GM19099 (cell line): ENCODE measurements around the gene XKR7.

Experiments
- POLR2A ChIP-seq: IDR thresholded peaks from 3 replicates; pipeline ENCODE4 v1.6.1; 2011; ENCODE audit warnings: low read depth; ENCODE audit not compliant: insufficient read length; ENCODE audit errors: extremely low read depth

The XKR7 gene

DNA sequence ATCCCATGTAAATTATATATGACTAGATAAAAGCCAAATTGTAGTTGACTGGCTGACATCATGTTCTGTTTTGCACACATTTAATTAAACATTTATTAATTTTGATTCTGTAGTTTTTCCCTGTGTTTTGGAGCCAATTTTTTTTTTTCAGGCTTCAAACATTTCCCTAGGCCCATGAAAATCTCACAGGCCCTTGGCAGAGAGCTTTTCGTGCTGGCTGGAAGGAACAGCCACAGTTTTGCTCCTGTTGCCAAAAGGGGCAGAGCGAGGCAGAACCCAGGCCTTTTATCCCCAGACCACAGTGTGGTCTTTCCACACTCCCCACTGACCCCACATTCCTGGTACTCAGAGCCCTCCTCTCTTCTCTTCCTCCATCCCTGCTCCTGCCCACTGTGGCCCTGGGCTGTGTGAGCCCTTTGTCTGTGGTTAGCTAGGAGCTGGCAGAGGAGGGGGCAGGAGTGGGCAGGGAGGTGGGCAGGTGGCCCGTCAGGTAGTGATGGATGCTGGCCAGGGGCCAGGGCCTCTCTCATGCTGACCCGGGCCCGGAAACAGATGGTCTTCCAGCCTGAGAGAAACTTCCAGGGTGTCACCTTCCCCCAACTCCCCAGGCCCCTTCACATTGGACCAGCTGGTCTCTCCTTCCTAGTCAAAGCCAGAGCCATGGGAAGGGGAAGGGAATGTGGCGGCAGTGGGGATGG is 22.8 kb downstream of the XKR7 start:
- no peak for TF ChIP-seq POLR2A

DNA sequence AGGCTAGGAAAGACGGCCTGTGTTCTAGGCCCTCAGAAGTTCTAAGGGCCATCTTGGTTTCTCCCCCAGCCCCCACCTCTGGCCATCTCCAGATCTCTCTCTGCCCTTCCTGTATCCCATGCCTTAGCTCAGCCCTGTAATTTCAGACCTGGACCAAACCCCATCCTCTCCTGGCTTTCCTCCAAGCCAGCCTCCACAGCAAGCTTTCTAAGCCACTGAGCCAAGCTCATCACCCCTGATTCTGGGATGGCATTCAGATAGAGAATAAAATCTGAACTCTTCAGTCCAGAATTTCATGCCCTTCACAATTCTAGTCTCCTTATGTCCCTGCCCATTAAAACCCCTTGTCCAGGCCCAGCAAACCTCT is 23.4 kb downstream of the XKR7 start:
- no peak for TF ChIP-seq POLR2A

DNA sequence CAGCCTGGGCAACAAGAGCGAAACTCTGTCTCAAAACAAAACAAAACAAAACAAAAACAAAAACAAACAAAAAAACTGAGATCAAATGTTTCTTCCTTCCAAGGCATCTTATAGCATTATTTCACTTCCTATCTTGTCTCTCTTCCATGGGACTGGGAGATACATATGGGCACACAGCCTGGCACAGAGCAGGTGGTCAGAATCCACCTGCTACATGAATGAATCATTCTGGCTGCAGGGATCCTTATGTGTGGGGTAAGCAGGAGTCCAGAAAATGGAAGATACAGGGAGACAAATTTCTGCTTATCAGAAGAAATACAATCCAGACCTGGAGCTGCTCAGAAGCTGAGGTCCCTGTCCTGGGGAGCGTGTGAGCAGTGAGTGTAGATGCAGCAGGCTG is 24.1 kb downstream of the XKR7 start:
- no peak for TF ChIP-seq POLR2A

DNA sequence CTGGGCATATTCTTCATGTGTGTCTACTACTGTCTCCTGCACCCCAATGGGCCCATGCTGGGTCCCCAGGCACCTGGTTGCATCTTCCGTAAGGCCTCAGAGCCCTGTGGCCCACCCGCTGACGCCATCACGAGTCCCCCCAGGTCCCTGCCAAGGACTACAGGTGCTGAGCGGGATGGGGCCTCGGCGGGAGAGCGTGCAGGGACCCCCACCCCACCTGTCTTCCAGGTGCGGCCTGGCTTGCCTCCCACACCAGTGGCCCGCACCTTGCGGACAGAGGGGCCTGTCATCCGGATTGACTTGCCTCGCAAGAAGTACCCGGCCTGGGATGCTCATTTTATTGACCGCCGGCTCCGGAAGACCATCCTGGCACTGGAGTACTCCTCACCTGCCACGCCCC is 29.0 kb downstream of the XKR7 start:
- TF ChIP-seq POLR2A = no peak

DNA sequence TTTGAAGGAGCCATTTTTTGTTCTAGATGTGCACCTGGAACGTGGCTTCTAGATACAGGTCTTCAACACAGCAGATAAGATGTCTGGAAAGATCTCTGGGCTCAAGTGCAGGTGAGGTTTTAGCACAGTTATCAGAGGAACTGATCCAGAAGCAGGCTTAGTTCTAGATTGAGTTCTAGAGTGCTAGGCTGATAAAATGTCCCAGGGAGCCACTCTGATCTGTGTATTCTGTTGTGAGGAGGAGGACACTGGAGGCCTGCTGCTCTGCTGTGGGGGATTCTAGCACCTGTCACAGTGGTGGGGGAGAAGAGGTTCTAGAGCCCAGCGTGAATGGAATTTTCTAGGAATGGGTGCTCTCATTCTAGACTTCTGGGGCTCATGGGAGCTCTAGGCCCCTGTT is 30.3 kb downstream of the XKR7 start:
- TF ChIP-seq POLR2A = no peak

DNA sequence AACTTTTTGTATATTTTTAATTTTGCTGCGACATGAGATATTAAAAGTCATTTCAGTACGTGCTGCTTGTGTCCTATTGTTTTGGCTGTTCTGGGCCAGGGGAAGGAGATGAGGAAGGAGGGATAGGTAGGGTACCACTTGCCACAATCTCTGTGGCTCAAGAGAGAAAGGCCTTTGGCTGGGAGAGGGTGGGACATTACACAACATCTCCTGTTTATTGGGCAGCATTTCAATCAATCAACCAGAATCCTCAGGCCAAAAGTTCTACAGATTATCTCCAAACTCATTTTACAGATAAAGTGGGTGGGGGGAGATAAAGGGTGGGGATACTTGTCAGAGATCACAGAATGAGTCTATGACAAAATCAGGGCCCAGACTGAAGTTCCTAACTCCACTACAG is 35.4 kb downstream of the XKR7 start:
- no peak for TF ChIP-seq POLR2A

DNA sequence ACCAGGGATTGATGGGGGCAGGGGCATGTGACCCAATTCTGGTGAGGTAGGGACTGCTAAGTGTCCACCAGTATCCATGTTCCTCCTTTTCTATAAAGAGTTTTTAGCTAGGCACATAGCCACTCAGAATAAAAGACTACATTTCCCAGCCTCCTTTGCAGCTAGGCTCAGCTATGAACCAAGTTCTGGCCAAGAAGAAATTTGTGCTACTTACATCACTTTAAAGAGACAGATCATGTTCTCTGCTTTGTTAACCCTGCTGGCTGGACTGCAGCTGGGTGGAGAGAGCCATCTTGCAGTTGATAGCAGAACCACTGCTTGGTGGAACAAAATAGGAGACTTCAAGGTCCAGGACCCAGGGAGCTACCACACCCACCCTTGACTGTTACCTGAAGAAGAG is 37.0 kb downstream of the XKR7 start:
- TF ChIP-seq POLR2A = no peak

DNA sequence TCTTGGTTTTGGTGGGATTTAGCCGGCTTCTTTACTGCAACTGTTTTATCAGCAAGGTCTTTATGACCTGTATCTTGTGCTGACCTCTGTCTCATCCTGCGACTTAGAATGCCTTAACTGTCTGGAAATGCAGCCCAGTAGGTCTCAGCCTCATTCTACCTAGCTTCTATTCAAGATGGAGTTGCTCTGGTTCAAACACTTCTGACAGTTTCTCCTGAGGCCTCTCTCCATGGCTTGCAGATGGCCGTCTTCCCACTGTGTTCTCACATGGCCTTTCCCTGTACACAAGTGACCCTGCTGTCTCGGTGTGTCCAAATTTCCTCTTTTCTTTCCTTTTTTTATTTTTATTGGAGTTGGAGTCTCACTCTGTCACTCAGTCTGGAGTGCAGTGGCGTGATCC is 38.1 kb downstream of the XKR7 start:
- TF ChIP-seq POLR2A = no peak

DNA sequence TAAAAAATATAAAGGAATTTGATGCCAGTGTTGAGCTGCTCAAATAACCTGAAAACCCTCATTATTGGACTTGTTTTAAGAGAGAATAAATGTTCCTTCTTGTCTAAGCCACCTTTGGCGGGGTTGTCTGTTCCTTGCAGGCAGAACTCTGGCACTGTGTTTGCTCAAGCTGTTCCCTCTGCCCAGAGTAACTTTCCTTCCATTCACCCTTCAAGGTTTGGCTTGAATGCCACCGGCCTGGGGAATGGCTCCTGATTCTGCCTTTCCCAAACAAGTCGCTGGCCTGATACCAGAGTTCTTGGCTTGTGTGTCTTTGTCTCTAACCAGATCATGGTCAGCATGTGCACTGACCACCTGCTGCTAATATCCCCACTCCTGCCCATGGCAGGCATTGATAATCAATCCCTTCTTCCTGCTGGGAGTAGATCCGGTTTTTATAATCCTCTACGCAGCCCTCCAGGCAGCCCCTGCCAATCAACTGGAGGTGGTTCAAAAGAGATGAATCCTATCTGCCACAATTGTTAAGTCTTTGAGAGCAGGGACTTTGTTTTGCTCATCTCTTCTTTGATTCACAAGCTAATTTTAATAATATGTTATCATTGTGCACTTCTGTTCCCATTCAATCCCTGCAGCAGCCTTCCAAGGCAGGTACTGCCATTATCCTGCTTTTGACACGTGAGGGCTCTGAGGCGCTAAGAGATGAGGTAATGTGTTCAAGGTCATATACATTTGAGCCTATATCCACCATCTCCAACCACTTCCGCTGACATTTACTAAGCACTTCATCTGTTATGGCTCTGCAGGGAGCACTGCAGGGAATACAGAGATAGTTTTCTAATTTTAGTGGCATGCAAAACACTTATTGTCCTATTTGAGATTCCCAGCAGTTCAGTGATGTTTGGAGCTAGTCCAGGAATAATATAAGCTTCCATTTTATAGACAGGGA is 39.2 kb downstream of the XKR7 start:
- TF ChIP-seq POLR2A = no peak

DNA sequence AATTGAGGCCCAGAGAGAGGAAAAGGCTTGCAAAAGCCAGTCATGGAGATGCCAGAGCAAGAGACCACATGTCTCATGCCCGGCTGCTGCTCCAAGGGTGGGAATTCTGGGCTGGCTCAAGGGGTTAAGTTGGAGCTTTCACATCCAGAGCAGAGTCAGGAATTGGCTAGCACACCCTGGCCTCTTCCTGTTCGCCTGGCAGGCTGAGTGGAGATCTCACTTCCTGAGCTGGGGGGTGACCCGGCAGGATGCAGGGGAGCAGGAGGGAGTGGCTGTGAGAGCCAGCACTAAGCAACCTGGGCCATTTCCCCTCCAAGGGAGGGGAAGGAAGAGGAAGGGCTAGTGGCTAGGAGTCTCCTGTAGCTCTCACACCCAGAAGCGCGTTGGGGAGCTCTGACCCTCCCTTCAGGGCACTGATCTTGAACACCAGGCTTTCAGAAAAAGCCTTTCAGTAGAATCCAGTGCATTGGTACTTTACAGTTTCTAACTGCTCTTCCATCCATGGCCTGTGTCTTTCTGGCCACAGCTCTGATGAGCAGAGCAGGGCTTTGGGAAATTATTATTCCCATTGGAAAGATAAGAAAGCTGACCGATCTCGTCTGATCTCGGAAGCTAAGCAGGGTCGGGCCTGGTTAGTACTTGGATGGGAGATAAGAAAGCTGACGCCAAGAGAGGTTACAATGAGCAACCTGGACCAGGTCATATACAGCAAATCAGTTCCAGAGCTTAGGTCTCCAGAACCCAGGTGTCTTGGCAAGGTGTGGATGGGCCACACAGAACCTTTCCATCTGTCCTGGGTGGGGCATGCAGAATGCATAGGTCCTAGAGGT is 40.1 kb downstream of the XKR7 start:
- TF ChIP-seq POLR2A = no peak

DNA sequence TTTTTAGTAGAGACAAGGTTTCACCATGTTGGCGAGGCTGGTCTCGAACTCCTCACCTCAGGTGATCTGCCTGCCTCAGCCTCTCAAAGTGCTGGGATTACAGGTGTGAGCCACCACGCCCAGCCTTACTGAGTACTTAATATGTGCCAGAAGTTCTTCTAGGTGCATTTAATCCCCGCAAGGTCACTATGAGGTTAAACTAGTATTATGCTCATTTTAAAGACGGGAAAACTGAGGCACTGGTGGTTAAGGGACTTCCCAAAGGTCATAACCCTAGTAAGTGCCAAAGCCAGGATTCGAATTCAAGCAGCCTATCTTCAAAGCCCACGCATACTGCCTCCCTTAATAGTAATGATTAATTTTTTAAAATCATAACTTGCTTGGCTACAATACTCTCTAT is 41.6 kb downstream of the XKR7 start:
- no peak for TF ChIP-seq POLR2A

DNA sequence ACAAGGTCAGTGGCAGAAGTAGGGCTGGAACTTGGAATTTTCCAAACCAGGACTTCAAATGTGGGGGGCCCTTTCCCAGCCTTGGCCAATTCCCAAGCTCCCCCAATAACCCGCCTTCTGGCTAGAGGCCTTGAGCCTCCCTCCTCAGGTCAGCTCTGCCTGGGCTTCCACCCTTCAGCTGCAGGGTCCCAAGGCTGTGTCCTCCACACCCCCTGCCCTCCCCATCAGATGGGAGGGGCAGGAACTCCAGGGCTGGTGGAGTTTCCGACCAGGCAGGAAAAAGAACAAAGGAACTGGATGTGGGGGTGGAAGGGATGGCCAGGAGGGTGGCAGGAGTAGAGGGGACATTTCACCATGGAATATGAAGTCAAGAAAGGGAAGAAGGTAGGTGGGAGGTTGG is 42.1 kb downstream of the XKR7 start, which contains the start of gene CCM2L:
Gene CCM2L (plus strand): TSS at position 338 of the 400 bp plus-strand sequence. CDS start 17 bp downstream, at position 355.
- TF ChIP-seq POLR2A = no peak

DNA sequence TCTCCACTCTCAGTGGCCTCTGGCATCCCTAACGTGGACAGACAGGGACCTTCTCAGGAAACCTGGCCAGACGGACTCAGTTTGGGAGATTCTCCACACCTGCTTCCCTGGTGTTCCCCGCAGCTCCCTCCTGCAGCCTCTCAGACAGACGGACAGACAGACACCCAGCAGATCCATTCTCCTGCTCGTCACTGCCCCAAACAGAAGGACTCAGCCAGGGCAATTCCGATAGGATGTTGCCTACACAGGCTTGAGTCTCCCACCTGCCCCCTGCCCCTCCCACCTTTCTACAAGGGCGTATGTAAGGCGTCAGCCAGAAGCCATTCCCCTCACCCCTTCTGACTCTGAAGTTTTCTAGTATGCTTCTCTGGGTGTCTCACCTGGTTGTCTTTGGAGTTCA is 42.7 kb downstream of the XKR7 start:
- TF ChIP-seq POLR2A = no peak

DNA sequence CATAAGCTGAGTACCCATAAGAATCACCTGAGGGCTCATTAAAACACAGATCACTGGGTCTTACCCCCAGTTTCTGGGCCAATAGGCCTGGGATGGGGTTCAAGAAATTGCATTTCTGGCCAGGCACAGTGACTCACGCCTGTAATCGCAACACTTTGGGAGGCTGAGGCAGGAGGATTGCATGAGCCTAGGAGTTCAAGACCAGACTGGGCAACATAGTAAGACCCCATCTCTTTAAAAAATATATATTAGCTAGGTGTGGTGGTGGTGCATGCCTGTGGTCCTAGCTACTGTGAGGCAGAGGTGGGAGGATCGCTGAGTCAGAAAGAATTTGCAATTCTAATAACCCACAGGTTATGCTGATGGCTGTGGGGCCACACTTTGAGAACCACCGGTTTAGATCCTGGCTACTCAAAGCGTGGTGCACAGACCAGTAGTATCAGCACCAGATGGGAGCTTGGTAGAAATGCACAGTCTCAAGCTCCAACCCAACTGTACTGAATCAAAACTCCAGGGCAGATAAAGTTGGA is 44.3 kb downstream of the XKR7 start:
- no peak for TF ChIP-seq POLR2A

DNA sequence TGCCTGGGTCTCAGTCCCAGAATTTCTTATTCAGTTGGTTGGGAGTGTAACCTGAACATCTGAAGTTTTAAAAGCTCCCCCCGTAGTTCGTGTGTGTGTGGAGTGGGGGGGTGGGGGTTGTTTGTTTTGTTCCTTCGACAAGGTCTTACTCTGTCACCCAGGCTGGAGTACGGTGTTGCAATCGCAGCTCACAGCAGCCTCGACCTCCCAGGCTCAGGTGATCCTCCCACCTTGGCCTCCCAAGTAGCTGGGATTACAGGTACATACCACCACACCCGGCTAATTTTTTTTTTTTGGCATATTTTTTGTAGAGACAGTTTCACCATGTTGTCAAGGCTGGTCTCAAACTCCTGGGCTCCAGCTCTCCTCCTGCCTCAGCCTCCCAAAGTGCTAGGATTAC is 45.4 kb downstream of the XKR7 start:
- TF ChIP-seq POLR2A = no peak
